K562 (cell line): ENCODE measurements around the gene CD151. TPM values are rescaled to one million over a fixed set of nuclear protein-coding genes. Genes with fewer than 3 reads are reported as not detected.

Source experiments
- ARHGAP35 ChIP-seq: fragments of 450-650 bp; IDR thresholded peaks from 2 replicates; pipeline ENCODE4 v1.6.1; 2018; ENCODE audit not compliant: partially characterized antibody
- CTBP1 ChIP-seq: fragments of 450-650 bp; IDR thresholded peaks from 2 replicates; pipeline ENCODE4 v1.6.1; 2016; ENCODE audit warnings: borderline replicate concordance
- HDAC1 ChIP-seq, 2 experiments: fragments of 450-650 bp; IDR thresholded peaks; 2 replicates each; pipeline ENCODE4 v1.6.1; 2016 to 2017; ENCODE audit warnings: inconsistent platforms in 1 of 2, mild to moderate bottlenecking in 1 of 2, moderate library complexity in 1 of 2
- KLF13 ChIP-seq: fragments of 450-650 bp; IDR thresholded peaks from 2 replicates; pipeline ENCODE4 v1.6.1; 2016; ENCODE audit warnings: missing genetic modification characterization, low read depth, mild to moderate bottlenecking, missing compliant biosample characterization, moderate library complexity, borderline replicate concordance
- L3MBTL2 ChIP-seq: fragments of 450-650 bp; IDR thresholded peaks from 2 replicates; pipeline ENCODE4 v1.6.1; 2016; ENCODE audit warnings: mild to moderate bottlenecking, moderate library complexity
- MCM2 ChIP-seq: fragments of 450-650 bp; IDR thresholded peaks from 2 replicates; pipeline ENCODE4 v1.6.1; 2017; ENCODE audit warnings: low read depth, mild to moderate bottlenecking
- MTF1 ChIP-seq: fragments of 250-450 bp; sonication (Bioruptor Pico); IDR thresholded peaks from 2 replicates; pipeline ENCODE4 v1.9.0; 2021; ENCODE audit warnings: moderate library complexity, mild to moderate bottlenecking, inconsistent platforms, borderline replicate concordance
- NR0B1 ChIP-seq: fragments of 450-650 bp; IDR thresholded peaks from one replicate; pipeline ENCODE4 v1.6.1; 2018; ENCODE audit warnings: mild to moderate bottlenecking, moderate library complexity; ENCODE audit not compliant: partially characterized antibody
- PRDM10 ChIP-seq: fragments of 450-650 bp; IDR thresholded peaks from 2 replicates; pipeline ENCODE4 v1.6.1; 2018; ENCODE audit not compliant: partially characterized antibody
- TAF1 ChIP-seq: IDR thresholded peaks from 2 replicates; pipeline ENCODE4 v1.6.1; 2011; ENCODE audit warnings: mild to moderate bottlenecking, low read length, moderate library complexity; ENCODE audit not compliant: insufficient read depth, control insufficient read depth, severe bottlenecking; ENCODE audit errors: extremely low read depth
- TAF7 ChIP-seq: fragments of 450-650 bp; IDR thresholded peaks from 2 replicates; pipeline ENCODE4 v1.6.1; 2016; ENCODE audit warnings: missing genetic modification characterization, missing compliant biosample characterization
- ZC3H4 ChIP-seq: sonication (generic); formaldehyde crosslinking; IDR thresholded peaks from 2 replicates; pipeline ENCODE4 v1.9.0; 2021; ENCODE audit warnings: missing genetic modification reagents, borderline replicate concordance
- ZNF354B ChIP-seq: fragments of 250-450 bp; sonication (Bioruptor Pico); IDR thresholded peaks from 2 replicates; pipeline ENCODE4 v1.4.0; 2020
- ZNF655 ChIP-seq: fragments of 250-450 bp; sonication (Bioruptor Pico); IDR thresholded peaks from 2 replicates; pipeline ENCODE4 v1.5.0; 2021
- ZNF780A ChIP-seq: fragments of 250-450 bp; sonication (Bioruptor Pico); IDR thresholded peaks from 2 replicates; pipeline ENCODE4 v1.5.0; 2021; ENCODE audit warnings: mild to moderate bottlenecking
- polyA plus RNA-seq, 8 experiments: library from polyadenylated mRNA; depleted of rRNA in 4 of 8; stranded (reverse) in 5 of 8; unstranded in 3 of 8; fragments of >200 nt; fragmentation: Nextera tagmentation in 2 of 8; fragmentation: Illumina TruSeq in 1 of 8; extraction: Ambion mirVana in 2 of 8; extraction: Trizol in 1 of 8; gene quantifications; 2 replicates each; pipeline versions ENCODE4 v1.2.1 to v1.2.3, GENCODE V29; 2011 to 2014; ENCODE audit warnings: inconsistent platforms in 1 of 8, missing spikeins in 1 of 8
- total RNA-seq, 7 experiments: library from RNA; depleted of rRNA in 6 of 7; stranded (reverse); fragments of >200 nt in 6 of 7; fragmentation: Illumina TruSeq in 2 of 7; extraction: Trizol in 2 of 7; gene quantifications; 2 replicates each; pipeline versions ENCODE4 v1.2.1 to v1.2.3, GENCODE V29; 2011 to 2021; ENCODE audit warnings: low replicate concordance in 1 of 7

The CD151 gene
- total and polyA plus RNA-seq, 9 of the 15 experiments (the other 6 are each of a cell fraction or from before 2014, with no cell fraction given), result 2.3 to 187 (median 140) TPM

GRCh38 chr11:827146-827896 lies 5.4 kb upstream of the CD151 start (continued):
- TF ChIP-seq CTBP1, result peak; percentile 87
- TF ChIP-seq L3MBTL2, result peak; percentile 83
- TF ChIP-seq MTF1 (CRISPR knock-in tag), result no peak
- no peak for TF ChIP-seq PRDM10
- TF ChIP-seq ZNF655 (CRISPR knock-in tag), result no peak
- peak in 1 of 2 experiments; percentile 82; a peak in 1 of 4 replicates for TF ChIP-seq HDAC1 (IDR thresholded peaks at IDR 0.05)
- no peak for TF ChIP-seq ZNF780A
- no peak for TF ChIP-seq MCM2
- TF ChIP-seq NR0B1, result no peak
- TF ChIP-seq ARHGAP35, result no peak
- TF ChIP-seq ZNF354B (CRISPR knock-in tag), result no peak
- TF ChIP-seq TAF7, result 0 out of 2 replicates have a peak, but pooled peaks have one; percentile 8
- TF ChIP-seq TAF1, result peak; percentile 39
- peak; percentile 62; the same call in 1 of the 2 replicates for TF ChIP-seq KLF13 (tag)
- TF ChIP-seq ZC3H4, result no peak
